K562 (cell line): Measurements from ENCODE around the gene TTC22. TPM values are rescaled to one million over a fixed set of nuclear protein-coding genes. Genes with fewer than 3 reads are reported as not detected.
A peak's percentile ranks its signal among the peaks of the same experiment; 100 is the strongest.

Source experiments
- ATAC-seq: fragments of 200-7000 bp; cut with Tn5 transposase; 3 replicates; pipeline ENCODE4 v1.9.1; 2020; ENCODE audit warnings: moderate library complexity
- BruUV-seq: library from RNA; stranded (reverse); fragments of 400-500 nt; replicated peaks from 2 replicates; lab custom pipeline; 2021; lab: Mats Ljungman, UMichigan
- CTCF ChIA-PET: fragments of 300-600 bp; formaldehyde crosslinking; extraction: SDS; loops from one replicate; lab custom pipeline; 2021; ENCODE audit warnings: low intra/inter-chr PET ratio; lab: Yijun Ruan, JAX
- POLR2A ChIA-PET: fragments of 300-600, 350-650 bp; sonication (Branson Sonifier 250); formaldehyde crosslinking; extraction: SDS; loops from one replicate; lab custom pipeline; 2021; ENCODE audit warnings: antibody characterized with exemption, inconsistent platforms; lab: Yijun Ruan, JAX
- DNase-seq, 4 experiments: peaks; one replicate each; pipeline versions ENCODE4 v3.0.0 to v3.0.0-alpha.2; 2011 to 2018; ENCODE audit warnings: low spot score in 3 of 4, mixed read lengths in 3 of 4; ENCODE audit errors: extremely low read depth in 1 of 4
- FAIRE-seq: peaks from 2 replicates; lab custom pipeline; 2011; peaks lifted over from hg19 to GRCh38; lab: Jason Lieb, UNC
- H2AFZ ChIP-seq: 2 replicates; pipeline ENCODE4 v1.6.0; 2011; ENCODE audit warnings: low read depth, low read length, control low read depth, inconsistent platforms
- H3K27ac ChIP-seq: fragments of 200-600 bp; 3 replicates; pipeline ENCODE4 v1.8.0; 2011; ENCODE audit warnings: low read depth, mild to moderate bottlenecking, control low read depth, inconsistent platforms, low read length, moderate library complexity, mixed read lengths; ENCODE audit errors: extremely low read depth
- H3K27me3 ChIP-seq, 2 experiments: fragments of 300-600 bp in 1 of 2; 2 replicates in 1 of 2; 3 replicates in 1 of 2; pipeline versions ENCODE4 v1.6.0 to v1.8.0; 2011; ENCODE audit warnings: inconsistent platforms in 2 of 2, low read length in 2 of 2, mild to moderate bottlenecking in 1 of 2, mixed read lengths in 1 of 2, moderate library complexity in 1 of 2; ENCODE audit not compliant: control insufficient read depth in 2 of 2, insufficient read depth in 2 of 2
- H3K36me3 ChIP-seq: fragments of 300-600 bp; 3 replicates; pipeline ENCODE4 v1.8.0; 2011; ENCODE audit warnings: mild to moderate bottlenecking, low read length, inconsistent platforms; ENCODE audit not compliant: control insufficient read depth, insufficient read depth
- H3K4me1 ChIP-seq, 2 experiments: fragments of 200-600 bp in 1 of 2; replicated peaks in 1 of 2; 2 replicates in 1 of 2; 3 replicates in 1 of 2; pipeline versions ENCODE4 v1.5.1 to v1.8.0; 2011; ENCODE audit warnings: inconsistent platforms in 2 of 2, low read length in 2 of 2, mild to moderate bottlenecking in 1 of 2, mixed read lengths in 1 of 2, moderate library complexity in 1 of 2; ENCODE audit not compliant: control insufficient read depth in 2 of 2, insufficient read depth in 2 of 2
- H3K4me2 ChIP-seq: 2 replicates; pipeline ENCODE4 v1.6.1; 2011; ENCODE audit warnings: low read length, control low read depth, inconsistent platforms, mixed read lengths; ENCODE audit not compliant: insufficient read depth
- H3K4me3 ChIP-seq: fragments of 200-600 bp; sonication (generic), shearing (Covaris generic); 2 replicates; pipeline ENCODE4 v1.5.1; 2016; ENCODE audit warnings: control low read depth, inconsistent platforms
- H3K79me2 ChIP-seq: fragments of 200-600 bp; 3 replicates; pipeline ENCODE4 v1.8.0; 2011; ENCODE audit warnings: low read length, inconsistent platforms; ENCODE audit not compliant: control insufficient read depth, insufficient read depth
- H3K9ac ChIP-seq, 2 experiments: 2 replicates each; pipeline versions ENCODE4 v1.6.0 to v1.6.1; 2011; ENCODE audit warnings: low read depth in 2 of 2, low read length in 2 of 2, control low read depth in 1 of 2, inconsistent platforms in 1 of 2, mild to moderate bottlenecking in 1 of 2, mixed read lengths in 1 of 2; ENCODE audit not compliant: insufficient read depth in 1 of 2
- H3K9me1 ChIP-seq: one replicate; pipeline ENCODE4 v1.6.0; 2011; ENCODE audit warnings: inconsistent platforms, mild to moderate bottlenecking, low read length, moderate library complexity; ENCODE audit not compliant: control insufficient read depth, insufficient read depth
- H3K9me3 ChIP-seq: replicated peaks from 2 replicates; pipeline ENCODE4 v1.5.1; 2011; ENCODE audit warnings: low read depth, low read length, inconsistent platforms; ENCODE audit not compliant: control insufficient read depth, insufficient read depth
- H4K20me1 ChIP-seq: replicated peaks from 2 replicates; pipeline ENCODE4 v1.6.1; 2011; ENCODE audit warnings: low read length, inconsistent platforms, mixed read lengths; ENCODE audit not compliant: control insufficient read depth, insufficient read depth
- MAFG ChIP-seq: fragments of 450-650 bp; conservative IDR thresholded peaks from 2 replicates; pipeline ENCODE4 v1.6.1; 2016; ENCODE audit warnings: missing genetic modification characterization, missing compliant biosample characterization
- NCOR1 ChIP-seq: fragments of 450-650 bp; IDR thresholded peaks from 2 replicates; pipeline ENCODE4 v1.6.1; 2016; ENCODE audit warnings: mild to moderate bottlenecking, moderate library complexity
- SUPT5H ChIP-seq: fragments of 450-650 bp; IDR thresholded peaks from 2 replicates; pipeline ENCODE4 v1.6.1; 2016
- ZBTB17 ChIP-seq: fragments of 450-650 bp; formaldehyde crosslinking; IDR thresholded peaks from 2 replicates; pipeline ENCODE4 v1.4.0; 2020; ENCODE audit warnings: mild to moderate bottlenecking
- WGBS: fragments of 100-300 bp; shearing (Covaris generic); methylation state at CpG from one replicate; pipeline ENCODE4 v1.1.6; 2016; ENCODE audit warnings: low coverage, mixed read lengths; ENCODE audit not compliant: insufficient coverage; ENCODE audit errors: missing lambda C conversion rate; 5-methylcytosine and 5-hydroxymethylcytosine counted together
- in situ Hi-C: fragments of 300-500 bp; cut with MboI; formaldehyde crosslinking; loops from 4 replicates; pipeline ENCODE4 v1.15.0; 2018; ENCODE audit warnings: inconsistent platforms, mixed read lengths
- intact Hi-C: fragments of 100-400 bp; cut with micrococcal nuclease; formaldehyde crosslinking; loops from 2 replicates; pipeline ENCODE4 v1.14.2; 2022
- polyA plus RNA-seq, 8 experiments: library from polyadenylated mRNA; depleted of rRNA in 4 of 8; stranded (reverse) in 5 of 8; unstranded in 3 of 8; fragments of >200 nt; fragmentation: Nextera tagmentation in 2 of 8; fragmentation: Illumina TruSeq in 1 of 8; extraction: Ambion mirVana in 2 of 8; extraction: Trizol in 1 of 8; gene quantifications; 2 replicates each; pipeline versions ENCODE4 v1.2.1 to v1.2.3, GENCODE V29; 2011 to 2014; ENCODE audit warnings: inconsistent platforms in 1 of 8, missing spikeins in 1 of 8
- total RNA-seq, 7 experiments: library from RNA; depleted of rRNA in 6 of 7; stranded (reverse); fragments of >200 nt in 6 of 7; fragmentation: Illumina TruSeq in 2 of 7; extraction: Trizol in 2 of 7; gene quantifications; 2 replicates each; pipeline versions ENCODE4 v1.2.1 to v1.2.3, GENCODE V29; 2011 to 2021; ENCODE audit warnings: low replicate concordance in 1 of 7
- TF ChIP-seq, protein P1 (sequence below): fragments of 450-650 bp; IDR thresholded peaks from 2 replicates; pipeline ENCODE4 v1.6.1; 2016; ENCODE audit warnings: mild to moderate bottlenecking, moderate library complexity
- TF ChIP-seq, protein P2 (sequence below): sonication (generic); formaldehyde crosslinking; IDR thresholded peaks from 2 replicates; pipeline ENCODE4 v1.8.1; 2023; ENCODE audit warnings: mild to moderate bottlenecking, missing genetic modification reagents

TTC22 gene
- total and polyA plus RNA-seq, 9 of the 15 experiments (the other 6 are each of a cell fraction or from before 2014, with no cell fraction given) = 0.07 TPM; not detected in 8

DNA sequence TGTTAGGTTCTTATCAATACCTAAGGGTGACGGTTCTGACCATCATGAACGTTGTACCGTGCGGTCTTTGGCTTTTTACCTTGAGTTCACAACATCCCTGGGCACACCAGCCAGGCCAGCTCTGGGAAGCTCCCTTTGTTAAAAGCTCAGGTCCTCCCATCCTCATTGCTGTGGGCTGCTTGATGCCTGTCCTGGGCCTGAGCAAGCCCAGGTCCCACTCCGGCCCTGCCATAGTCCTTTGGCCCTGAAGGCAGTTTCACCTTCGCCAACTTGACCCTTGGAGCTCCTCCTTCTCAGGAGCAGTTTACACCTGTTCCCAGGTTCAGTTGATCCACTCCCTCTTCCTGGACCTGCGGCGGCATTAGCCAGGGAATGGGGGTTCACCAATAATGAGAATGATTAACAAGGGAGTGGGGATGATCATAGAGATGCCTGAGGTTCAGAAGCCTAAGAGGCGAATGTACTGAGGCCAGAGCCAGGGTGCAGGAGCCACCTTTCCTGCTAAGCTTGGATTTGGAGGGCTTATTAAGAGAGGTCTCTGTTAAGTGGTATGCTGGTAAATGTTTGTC is 45.7 kb upstream of the TTC22 start:
- Histone ChIP-seq H3K4me3 (no peak overlapping the region), H3K9me1 (peaks cover 3% of the 10 kb centered on the region), H3K79me2 (no peaks in the 10 kb centered on the region), H3K9me3 (no peaks in the 10 kb centered on the region), H3K27me3 (no peaks in the 10 kb centered on the region), H2AFZ (no peak overlapping the region), H4K20me1 (peaks cover 16% of the 10 kb centered on the region; the same call in 1 of the 2 replicates), H3K9ac (no peak overlapping the region), H3K27ac (no peak overlapping the region), H3K4me1 (no peaks in the 10 kb centered on the region), H3K36me3 (peaks cover 41% of the 10 kb centered on the region; the same call in 2 of the 3 replicates), H3K4me2 (no peak overlapping the region)
- POLR2A ChIA-PET = interaction anchor here (1.3 to 2.1 kb wide), 3 partner anchors 9 to 14 kb away, joined by 6 to 7 read pairs (median 6); no protein-coding TSS in a partner anchor
- no TSS peak for BruUV-seq
- 85% methylated on average over 9 of the region's 9 CpGs for WGBS
- intact Hi-C loops (no loop called here), in situ Hi-C loops (no loop called here)
- CTCF ChIA-PET = no interaction called here
- DNase-seq (no peak), FAIRE-seq (no peak), ATAC-seq (no peak)
- TF ChIP-seq ZBTB17 (CRISPR knock-in tag) = no peak
- TF ChIP-seq, protein P1, sequence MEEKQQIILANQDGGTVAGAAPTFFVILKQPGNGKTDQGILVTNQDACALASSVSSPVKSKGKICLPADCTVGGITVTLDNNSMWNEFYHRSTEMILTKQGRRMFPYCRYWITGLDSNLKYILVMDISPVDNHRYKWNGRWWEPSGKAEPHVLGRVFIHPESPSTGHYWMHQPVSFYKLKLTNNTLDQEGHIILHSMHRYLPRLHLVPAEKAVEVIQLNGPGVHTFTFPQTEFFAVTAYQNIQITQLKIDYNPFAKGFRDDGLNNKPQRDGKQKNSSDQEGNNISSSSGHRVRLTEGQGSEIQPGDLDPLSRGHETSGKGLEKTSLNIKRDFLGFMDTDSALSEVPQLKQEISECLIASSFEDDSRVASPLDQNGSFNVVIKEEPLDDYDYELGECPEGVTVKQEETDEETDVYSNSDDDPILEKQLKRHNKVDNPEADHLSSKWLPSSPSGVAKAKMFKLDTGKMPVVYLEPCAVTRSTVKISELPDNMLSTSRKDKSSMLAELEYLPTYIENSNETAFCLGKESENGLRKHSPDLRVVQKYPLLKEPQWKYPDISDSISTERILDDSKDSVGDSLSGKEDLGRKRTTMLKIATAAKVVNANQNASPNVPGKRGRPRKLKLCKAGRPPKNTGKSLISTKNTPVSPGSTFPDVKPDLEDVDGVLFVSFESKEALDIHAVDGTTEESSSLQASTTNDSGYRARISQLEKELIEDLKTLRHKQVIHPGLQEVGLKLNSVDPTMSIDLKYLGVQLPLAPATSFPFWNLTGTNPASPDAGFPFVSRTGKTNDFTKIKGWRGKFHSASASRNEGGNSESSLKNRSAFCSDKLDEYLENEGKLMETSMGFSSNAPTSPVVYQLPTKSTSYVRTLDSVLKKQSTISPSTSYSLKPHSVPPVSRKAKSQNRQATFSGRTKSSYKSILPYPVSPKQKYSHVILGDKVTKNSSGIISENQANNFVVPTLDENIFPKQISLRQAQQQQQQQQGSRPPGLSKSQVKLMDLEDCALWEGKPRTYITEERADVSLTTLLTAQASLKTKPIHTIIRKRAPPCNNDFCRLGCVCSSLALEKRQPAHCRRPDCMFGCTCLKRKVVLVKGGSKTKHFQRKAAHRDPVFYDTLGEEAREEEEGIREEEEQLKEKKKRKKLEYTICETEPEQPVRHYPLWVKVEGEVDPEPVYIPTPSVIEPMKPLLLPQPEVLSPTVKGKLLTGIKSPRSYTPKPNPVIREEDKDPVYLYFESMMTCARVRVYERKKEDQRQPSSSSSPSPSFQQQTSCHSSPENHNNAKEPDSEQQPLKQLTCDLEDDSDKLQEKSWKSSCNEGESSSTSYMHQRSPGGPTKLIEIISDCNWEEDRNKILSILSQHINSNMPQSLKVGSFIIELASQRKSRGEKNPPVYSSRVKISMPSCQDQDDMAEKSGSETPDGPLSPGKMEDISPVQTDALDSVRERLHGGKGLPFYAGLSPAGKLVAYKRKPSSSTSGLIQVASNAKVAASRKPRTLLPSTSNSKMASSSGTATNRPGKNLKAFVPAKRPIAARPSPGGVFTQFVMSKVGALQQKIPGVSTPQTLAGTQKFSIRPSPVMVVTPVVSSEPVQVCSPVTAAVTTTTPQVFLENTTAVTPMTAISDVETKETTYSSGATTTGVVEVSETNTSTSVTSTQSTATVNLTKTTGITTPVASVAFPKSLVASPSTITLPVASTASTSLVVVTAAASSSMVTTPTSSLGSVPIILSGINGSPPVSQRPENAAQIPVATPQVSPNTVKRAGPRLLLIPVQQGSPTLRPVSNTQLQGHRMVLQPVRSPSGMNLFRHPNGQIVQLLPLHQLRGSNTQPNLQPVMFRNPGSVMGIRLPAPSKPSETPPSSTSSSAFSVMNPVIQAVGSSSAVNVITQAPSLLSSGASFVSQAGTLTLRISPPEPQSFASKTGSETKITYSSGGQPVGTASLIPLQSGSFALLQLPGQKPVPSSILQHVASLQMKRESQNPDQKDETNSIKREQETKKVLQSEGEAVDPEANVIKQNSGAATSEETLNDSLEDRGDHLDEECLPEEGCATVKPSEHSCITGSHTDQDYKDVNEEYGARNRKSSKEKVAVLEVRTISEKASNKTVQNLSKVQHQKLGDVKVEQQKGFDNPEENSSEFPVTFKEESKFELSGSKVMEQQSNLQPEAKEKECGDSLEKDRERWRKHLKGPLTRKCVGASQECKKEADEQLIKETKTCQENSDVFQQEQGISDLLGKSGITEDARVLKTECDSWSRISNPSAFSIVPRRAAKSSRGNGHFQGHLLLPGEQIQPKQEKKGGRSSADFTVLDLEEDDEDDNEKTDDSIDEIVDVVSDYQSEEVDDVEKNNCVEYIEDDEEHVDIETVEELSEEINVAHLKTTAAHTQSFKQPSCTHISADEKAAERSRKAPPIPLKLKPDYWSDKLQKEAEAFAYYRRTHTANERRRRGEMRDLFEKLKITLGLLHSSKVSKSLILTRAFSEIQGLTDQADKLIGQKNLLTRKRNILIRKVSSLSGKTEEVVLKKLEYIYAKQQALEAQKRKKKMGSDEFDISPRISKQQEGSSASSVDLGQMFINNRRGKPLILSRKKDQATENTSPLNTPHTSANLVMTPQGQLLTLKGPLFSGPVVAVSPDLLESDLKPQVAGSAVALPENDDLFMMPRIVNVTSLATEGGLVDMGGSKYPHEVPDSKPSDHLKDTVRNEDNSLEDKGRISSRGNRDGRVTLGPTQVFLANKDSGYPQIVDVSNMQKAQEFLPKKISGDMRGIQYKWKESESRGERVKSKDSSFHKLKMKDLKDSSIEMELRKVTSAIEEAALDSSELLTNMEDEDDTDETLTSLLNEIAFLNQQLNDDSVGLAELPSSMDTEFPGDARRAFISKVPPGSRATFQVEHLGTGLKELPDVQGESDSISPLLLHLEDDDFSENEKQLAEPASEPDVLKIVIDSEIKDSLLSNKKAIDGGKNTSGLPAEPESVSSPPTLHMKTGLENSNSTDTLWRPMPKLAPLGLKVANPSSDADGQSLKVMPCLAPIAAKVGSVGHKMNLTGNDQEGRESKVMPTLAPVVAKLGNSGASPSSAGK = no peak
- TF ChIP-seq NCOR1 = no peak
- TF ChIP-seq, protein P2, sequence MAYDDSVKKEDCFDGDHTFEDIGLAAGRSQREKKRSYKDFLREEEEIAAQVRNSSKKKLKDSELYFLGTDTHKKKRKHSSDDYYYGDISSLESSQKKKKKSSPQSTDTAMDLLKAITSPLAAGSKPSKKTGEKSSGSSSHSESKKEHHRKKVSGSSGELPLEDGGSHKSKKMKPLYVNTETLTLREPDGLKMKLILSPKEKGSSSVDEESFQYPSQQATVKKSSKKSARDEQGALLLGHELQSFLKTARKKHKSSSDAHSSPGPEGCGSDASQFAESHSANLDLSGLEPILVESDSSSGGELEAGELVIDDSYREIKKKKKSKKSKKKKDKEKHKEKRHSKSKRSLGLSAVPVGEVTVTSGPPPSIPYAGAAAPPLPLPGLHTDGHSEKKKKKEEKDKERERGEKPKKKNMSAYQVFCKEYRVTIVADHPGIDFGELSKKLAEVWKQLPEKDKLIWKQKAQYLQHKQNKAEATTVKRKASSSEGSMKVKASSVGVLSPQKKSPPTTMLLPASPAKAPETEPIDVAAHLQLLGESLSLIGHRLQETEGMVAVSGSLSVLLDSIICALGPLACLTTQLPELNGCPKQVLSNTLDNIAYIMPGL = no peak
- TF ChIP-seq MAFG = no peak
- 0 out of 2 replicates have a peak, but pooled peaks have one; percentile 24 for TF ChIP-seq SUPT5H
